ENCODE data around the gene TPI1.
A peak's percentile ranks its signal among the peaks of the same experiment; 100 is the strongest.
"Not testable (repeated sequence)": the region's sequence is repeated elsewhere in the genome, so short reads cannot be mapped to it uniquely, and the experiment has no call there.

Gene TPI1

GRCh38 chr12:6891646-6892001 is 24.3 kb downstream of the TPI1 start:
- Histone ChIP-seq H3K27ac (ENCODE audit: low read depth, low read length) (peak overlapping the region; percentile 49), H3K27me3 (ENCODE audit: control insufficient read depth in 1 of 2, insufficient read depth in 2 of 2, low read length in 2 of 2) (no peaks in the 10 kb centered on the region), H3K4me3 (ENCODE audit: low read depth in 1 of 2, low read length in 2 of 2) (peak overlapping the region in 1 of 2 donors; percentile 82), H3K9ac (ENCODE audit: low read length) (peak overlapping the region; percentile 91), H3K4me1 (ENCODE audit: insufficient read depth, low read length) (peaks cover 11% of the 10 kb centered on the region), H3K36me3 (ENCODE audit: insufficient read depth, low read length) (no peaks in the 10 kb centered on the region), H3K9me3 (ENCODE audit: low read length) (no peaks in the 10 kb centered on the region)

GRCh38 chr12:6892683-6893082 is 25.4 kb downstream of the TPI1 start:
- not testable (repeated sequence) for H3K9ac ChIP-seq (ENCODE audit: low read length); H3K4me3 ChIP-seq (ENCODE audit: low read depth in 1 of 2, low read length in 2 of 2); H3K36me3 ChIP-seq (ENCODE audit: insufficient read depth, low read length); H3K9me3 ChIP-seq (ENCODE audit: low read length); H3K27ac ChIP-seq (ENCODE audit: low read depth, low read length); H3K27me3 ChIP-seq (ENCODE audit: control insufficient read depth in 1 of 2, insufficient read depth in 2 of 2, low read length in 2 of 2)
- H3K4me1 ChIP-seq (ENCODE audit: insufficient read depth, low read length): peaks cover 11% of the 10 kb centered on the region

- Histone ChIP-seq H3K9me3 (ENCODE audit: low read length) (no peaks in the 10 kb centered on the region), H3K27ac (ENCODE audit: low read depth, low read length) (no peak overlapping the region), H3K4me3 (ENCODE audit: low read depth in 1 of 2, low read length in 2 of 2) (no peak overlapping the region), H3K4me1 (ENCODE audit: insufficient read depth, low read length) (peaks cover 11% of the 10 kb centered on the region), H3K36me3 (ENCODE audit: insufficient read depth, low read length) (no peaks in the 10 kb centered on the region), H3K27me3 (ENCODE audit: control insufficient read depth in 1 of 2, insufficient read depth in 2 of 2, low read length in 2 of 2) (no peaks in the 10 kb centered on the region), H3K9ac (ENCODE audit: low read length) (no peak overlapping the region)
Observed at GRCh38 chr12:6894321-6894720, 27.0 kb downstream of the TPI1 start.

GRCh38 chr12:6896846-6897435 is 29.6 kb downstream of the TPI1 start:
- H3K9ac ChIP-seq (ENCODE audit: low read length): no peak overlapping the region
- no peaks in the 10 kb centered on the region for H3K36me3 ChIP-seq (ENCODE audit: insufficient read depth, low read length)
- no peaks in the 10 kb centered on the region for H3K27me3 ChIP-seq (ENCODE audit: control insufficient read depth in 1 of 2, insufficient read depth in 2 of 2, low read length in 2 of 2)
- peaks cover 4% of the 10 kb centered on the region for H3K4me1 ChIP-seq (ENCODE audit: insufficient read depth, low read length)
- H3K27ac ChIP-seq (ENCODE audit: low read depth, low read length): no peak overlapping the region
- H3K4me3 ChIP-seq (ENCODE audit: low read depth in 1 of 2, low read length in 2 of 2): no peak overlapping the region
- H3K9me3 ChIP-seq (ENCODE audit: low read length): no peaks in the 10 kb centered on the region

- H3K27ac ChIP-seq (ENCODE audit: low read depth, low read length): no peak overlapping the region
- no peak overlapping the region for H3K4me3 ChIP-seq (ENCODE audit: low read depth in 1 of 2, low read length in 2 of 2)
- H3K9me3 ChIP-seq (ENCODE audit: low read length): no peaks in the 10 kb centered on the region
- H3K9ac ChIP-seq (ENCODE audit: low read length): no peak overlapping the region
- no peaks in the 10 kb centered on the region for H3K27me3 ChIP-seq (ENCODE audit: control insufficient read depth in 1 of 2, insufficient read depth in 2 of 2, low read length in 2 of 2)
- peaks cover 10% of the 10 kb centered on the region for H3K4me1 ChIP-seq (ENCODE audit: insufficient read depth, low read length)
- H3K36me3 ChIP-seq (ENCODE audit: insufficient read depth, low read length): no peaks in the 10 kb centered on the region
Observed at GRCh38 chr12:6899427-6899826, 32.1 kb downstream of the TPI1 start.

- no peak overlapping the region for H3K27ac ChIP-seq (ENCODE audit: low read depth, low read length)
- no peaks in the 10 kb centered on the region for H3K9me3 ChIP-seq (ENCODE audit: low read length)
- no peak overlapping the region for H3K4me3 ChIP-seq (ENCODE audit: low read depth in 1 of 2, low read length in 2 of 2)
- H3K4me1 ChIP-seq (ENCODE audit: insufficient read depth, low read length): peaks cover 12% of the 10 kb centered on the region
- no peaks in the 10 kb centered on the region for H3K36me3 ChIP-seq (ENCODE audit: insufficient read depth, low read length)
- H3K27me3 ChIP-seq (ENCODE audit: control insufficient read depth in 1 of 2, insufficient read depth in 2 of 2, low read length in 2 of 2): no peaks in the 10 kb centered on the region
- H3K9ac ChIP-seq (ENCODE audit: low read length): no peak overlapping the region
Observed at GRCh38 chr12:6899837-6900519, 32.6 kb downstream of the TPI1 start.

GRCh38 chr12:6902448-6902847 is 35.1 kb downstream of the TPI1 start:
- H3K9ac ChIP-seq (ENCODE audit: low read length): no peak overlapping the region
- no peaks in the 10 kb centered on the region for H3K27me3 ChIP-seq (ENCODE audit: control insufficient read depth in 1 of 2, insufficient read depth in 2 of 2, low read length in 2 of 2)
- H3K36me3 ChIP-seq (ENCODE audit: insufficient read depth, low read length): peaks cover 4% of the 10 kb centered on the region
- no peak overlapping the region for H3K4me3 ChIP-seq (ENCODE audit: low read depth in 1 of 2, low read length in 2 of 2)
- no peak overlapping the region for H3K27ac ChIP-seq (ENCODE audit: low read depth, low read length)
- no peaks in the 10 kb centered on the region for H3K9me3 ChIP-seq (ENCODE audit: low read length)
- peaks cover 17% of the 10 kb centered on the region for H3K4me1 ChIP-seq (ENCODE audit: insufficient read depth, low read length)

GRCh38 chr12:6903722-6904121 is 36.4 kb downstream of the TPI1 start:
- H3K27me3 ChIP-seq (ENCODE audit: control insufficient read depth in 1 of 2, insufficient read depth in 2 of 2, low read length in 2 of 2): no peaks in the 10 kb centered on the region
- H3K4me1 ChIP-seq (ENCODE audit: insufficient read depth, low read length): peaks cover 17% of the 10 kb centered on the region
- H3K9ac ChIP-seq (ENCODE audit: low read length): no peak overlapping the region
- peaks cover 4% of the 10 kb centered on the region for H3K36me3 ChIP-seq (ENCODE audit: insufficient read depth, low read length)
- no peak overlapping the region for H3K4me3 ChIP-seq (ENCODE audit: low read depth in 1 of 2, low read length in 2 of 2)
- no peak overlapping the region for H3K27ac ChIP-seq (ENCODE audit: low read depth, low read length)
- H3K9me3 ChIP-seq (ENCODE audit: low read length): no peaks in the 10 kb centered on the region

GRCh38 chr12:6904280-6905276 is 37.2 kb downstream of the TPI1 start, which contains the start of gene LRRC23:
LRRC23 (plus strand) TSS chr12:6904822; CDS start chr12:6905634, 812 bp downstream.
- Histone ChIP-seq H3K4me1 (ENCODE audit: insufficient read depth, low read length) (peaks cover 15% of the 10 kb centered on the region), H3K4me3 (ENCODE audit: low read depth in 1 of 2, low read length in 2 of 2) (peak within 1 kb of the TSS; percentile 63 to 96), H3K27me3 (ENCODE audit: control insufficient read depth in 1 of 2, insufficient read depth in 2 of 2, low read length in 2 of 2) (no peaks in the 10 kb centered on the region), H3K36me3 (ENCODE audit: insufficient read depth, low read length) (peaks cover 4% of the 10 kb centered on the region), H3K27ac (ENCODE audit: low read depth, low read length) (peak within 1 kb of the TSS; percentile 89), H3K9ac (ENCODE audit: low read length) (peak within 1 kb of the TSS; percentile 90), H3K9me3 (ENCODE audit: low read length) (no peaks in the 10 kb centered on the region)

GRCh38 chr12:6905414-6906040 is 38.2 kb downstream of the TPI1 start:
- peak overlapping the region; percentile 90 for H3K9ac ChIP-seq (ENCODE audit: low read length)
- H3K9me3 ChIP-seq (ENCODE audit: low read length): no peaks in the 10 kb centered on the region
- no peaks in the 10 kb centered on the region for H3K27me3 ChIP-seq (ENCODE audit: control insufficient read depth in 1 of 2, insufficient read depth in 2 of 2, low read length in 2 of 2)
- H3K27ac ChIP-seq (ENCODE audit: low read depth, low read length): no peak overlapping the region
- H3K4me1 ChIP-seq (ENCODE audit: insufficient read depth, low read length): peaks cover 13% of the 10 kb centered on the region
- peaks cover 4% of the 10 kb centered on the region for H3K36me3 ChIP-seq (ENCODE audit: insufficient read depth, low read length)
- H3K4me3 ChIP-seq (ENCODE audit: low read depth in 1 of 2, low read length in 2 of 2): peak overlapping the region in 1 of 2 donors; percentile 96

GRCh38 chr12:6908141-6908540 is 40.8 kb downstream of the TPI1 start:
- not testable (repeated sequence) for H3K9ac ChIP-seq (ENCODE audit: low read length); H3K27ac ChIP-seq (ENCODE audit: low read depth, low read length); H3K9me3 ChIP-seq (ENCODE audit: low read length); H3K36me3 ChIP-seq (ENCODE audit: insufficient read depth, low read length); H3K27me3 ChIP-seq (ENCODE audit: control insufficient read depth in 1 of 2, insufficient read depth in 2 of 2, low read length in 2 of 2); H3K4me3 ChIP-seq (ENCODE audit: low read depth in 1 of 2, low read length in 2 of 2)
- H3K4me1 ChIP-seq (ENCODE audit: insufficient read depth, low read length): peaks cover 13% of the 10 kb centered on the region
